ENCODE results near the gene RNF169. TPM values are rescaled to one million over a fixed set of nuclear protein-coding genes. Genes with fewer than 3 reads are reported as not detected.

Gene RNF169
- total and polyA plus RNA-seq, 9 of the 15 experiments (the other 6 are each of a cell fraction or from before 2014, with no cell fraction given) = 0.68 to 18.1 (median 10.1) TPM

GRCh38 chr11:74860743-74861142 is 112.1 kb downstream of the RNF169 start:
- intact Hi-C loops (cut with micrococcal nuclease) = no loop called here
- FAIRE-seq (no peak), DNase-seq (ENCODE audit: extremely low read depth in 1 of 4, low spot score in 3 of 4) (no peak), ATAC-seq (no peak)
- BruUV-seq (replicated peaks) = no TSS peak
- H3K9me3 ChIP-seq (replicated peaks; ENCODE audit: control insufficient read depth, insufficient read depth, low read depth, low read length) = peaks cover 5% of the 10 kb centered on the region
- no peak overlapping the region for H3K4me3 ChIP-seq
- H2AFZ ChIP-seq (ENCODE audit: low read depth, low read length) = no peak overlapping the region
- no peak overlapping the region for H3K27ac ChIP-seq (ENCODE audit: extremely low read depth, low read depth, low read length)
- POLR2A ChIA-PET = interaction anchor here (0.7 to 0.9 kb wide), 2 partner anchors 21 to 394 kb away, joined by 3 read pairs; no protein-coding TSS in a partner anchor
- no peak overlapping the region for H3K4me2 ChIP-seq (ENCODE audit: insufficient read depth, low read length)
- in situ Hi-C loops (cut with MboI) = no loop called here
- CTCF ChIA-PET (ENCODE audit: low intra/inter-chr PET ratio) = no interaction called here
- H4K20me1 ChIP-seq (replicated peaks; ENCODE audit: control insufficient read depth, insufficient read depth, low read length) = no peaks in the 10 kb centered on the region
- TF ChIP-seq FOSL1 (tag; conservative IDR thresholded peaks at IDR 0.05) (0 out of 2 replicates have a peak, but pooled peaks have one; percentile 14), HDAC2 (IDR thresholded peaks at IDR 0.05) (no peak), TARDBP (IDR thresholded peaks at IDR 0.05) (no peak)
- H3K79me2 ChIP-seq (ENCODE audit: control insufficient read depth, insufficient read depth, low read length) = no peaks in the 10 kb centered on the region
- no peaks in the 10 kb centered on the region for H3K9me1 ChIP-seq (ENCODE audit: control insufficient read depth, insufficient read depth, low read length)
- no peaks in the 10 kb centered on the region for H3K4me1 ChIP-seq (replicated peaks in 1 of 2; ENCODE audit: control insufficient read depth in 2 of 2, insufficient read depth in 2 of 2, low read length in 2 of 2)
- H3K36me3 ChIP-seq (ENCODE audit: control insufficient read depth, insufficient read depth, low read length) = peaks cover 42% of the 10 kb centered on the region
- H3K9ac ChIP-seq (ENCODE audit: insufficient read depth in 1 of 2, low read depth in 2 of 2, low read length in 2 of 2) = no peak overlapping the region
- H3K27me3 ChIP-seq (ENCODE audit: control insufficient read depth in 2 of 2, insufficient read depth in 2 of 2, low read length in 2 of 2) = no peaks in the 10 kb centered on the region

- DNase-seq (ENCODE audit: extremely low read depth in 1 of 4, low spot score in 3 of 4) = no peak
- WGBS (ENCODE audit: insufficient coverage, low coverage, missing lambda C conversion rate) = 71% methylated on average over 2 of the region's 2 CpGs
- Histone ChIP-seq H3K4me1 (replicated peaks in 1 of 2; ENCODE audit: control insufficient read depth in 2 of 2, insufficient read depth in 2 of 2, low read length in 2 of 2) (no peaks in the 10 kb centered on the region), H3K4me2 (ENCODE audit: insufficient read depth, low read length) (no peak overlapping the region), H3K9me3 (replicated peaks; ENCODE audit: control insufficient read depth, insufficient read depth, low read depth, low read length) (peaks cover 17% of the 10 kb centered on the region), H3K9me1 (ENCODE audit: control insufficient read depth, insufficient read depth, low read length) (no peaks in the 10 kb centered on the region), H4K20me1 (replicated peaks; ENCODE audit: control insufficient read depth, insufficient read depth, low read length) (no peaks in the 10 kb centered on the region), H3K27me3 (ENCODE audit: control insufficient read depth in 2 of 2, insufficient read depth in 2 of 2, low read length in 2 of 2) (no peaks in the 10 kb centered on the region), H3K4me3 (no peak overlapping the region), H3K27ac (ENCODE audit: extremely low read depth, low read depth, low read length) (no peak overlapping the region), H3K36me3 (ENCODE audit: control insufficient read depth, insufficient read depth, low read length) (peaks cover 32% of the 10 kb centered on the region), H3K79me2 (ENCODE audit: control insufficient read depth, insufficient read depth, low read length) (no peaks in the 10 kb centered on the region), H2AFZ (ENCODE audit: low read depth, low read length) (no peak overlapping the region), H3K9ac (ENCODE audit: insufficient read depth in 1 of 2, low read depth in 2 of 2, low read length in 2 of 2) (no peak overlapping the region)
- ChIA-PET POLR2A (interaction anchor here (0.6 kb wide), 1 partner anchor 18 kb away, joined by 3 read pairs; no protein-coding TSS in a partner anchor), CTCF (ENCODE audit: low intra/inter-chr PET ratio) (no interaction called here)
- intact Hi-C loops (cut with micrococcal nuclease) = no loop called here
- no peak for FAIRE-seq
- no peak for TF ChIP-seq DPF2 (IDR thresholded peaks at IDR 0.05)
- no peak for ATAC-seq
- BruUV-seq (replicated peaks) = no TSS peak
- in situ Hi-C loops (cut with MboI) = no loop called here
These were observed 114.8 kb downstream of the RNF169 start for GRCh38 chr11:74863410-74863809.

All from K562 (cell line).